GM12878 (cell line): ENCODE data around the gene LPGAT1. TPM values are rescaled to one million over a fixed set of nuclear protein-coding genes. Genes with fewer than 3 reads are reported as not detected.

Experiments
- ATAC-seq: fragments of 200-7000 bp; cut with Tn5 transposase; 3 replicates; pipeline ENCODE4 v1.9.1; 2020; ENCODE audit warnings: mild to moderate bottlenecking, moderate library complexity
- BruUV-seq: library from RNA; stranded (reverse); fragments of 400-500 nt; replicated peaks from 2 replicates; lab custom pipeline; 2021; lab: Mats Ljungman, UMichigan
- CTCF ChIA-PET: fragments of 300-600 bp; sonication (Branson Sonifier 250); formaldehyde crosslinking; extraction: SDS; loops from one replicate; lab custom pipeline; 2021; ENCODE audit warnings: inconsistent platforms; lab: Yijun Ruan, JAX
- POLR2A ChIA-PET: fragments of 350-600 bp; formaldehyde crosslinking; extraction: SDS; loops from one replicate; lab custom pipeline; 2021; ENCODE audit warnings: inconsistent platforms; lab: Charles Lee
- RAD21 ChIA-PET: fragments of 300-600 bp; sonication (Branson Sonifier 250); formaldehyde crosslinking; loops from one replicate; lab custom pipeline; 2023; ENCODE audit warnings: antibody characterized with exemption; ENCODE audit not compliant: unreplicated experiment; lab: Charles Lee
- SMC1A ChIA-PET: fragments of 300-600 bp; sonication (Branson Sonifier 250); formaldehyde crosslinking; loops from one replicate; lab custom pipeline; 2023; ENCODE audit not compliant: unreplicated experiment, uncharacterized antibody; lab: Charles Lee
- DNase-seq: peaks from one replicate; pipeline ENCODE4 v3.0.0-alpha.2; 2011; ENCODE audit warnings: low read depth, low spot score
- FAIRE-seq: peaks from 3 replicates; lab custom pipeline; 2011; peaks lifted over from hg19 to GRCh38; lab: Jason Lieb, UNC
- H2AFZ ChIP-seq: 2 replicates; pipeline ENCODE4 v1.6.0; 2011; ENCODE audit warnings: low read depth, low read length, control low read depth; ENCODE audit not compliant: control insufficient read depth
- H3K27ac ChIP-seq: 2 replicates; pipeline ENCODE4 v1.5.1; 2011; ENCODE audit warnings: control low read depth; ENCODE audit not compliant: control insufficient read depth, insufficient read depth
- H3K27me3 ChIP-seq, 2 experiments: replicated peaks in 1 of 2; 2 replicates each; pipeline versions ENCODE4 v1.6.0 to v1.6.1; 2011; ENCODE audit warnings: low read length in 1 of 2; ENCODE audit not compliant: control insufficient read depth in 2 of 2, insufficient read depth in 2 of 2
- H3K36me3 ChIP-seq, 2 experiments: 2 replicates each; pipeline ENCODE4 v1.5.1; 2011; ENCODE audit warnings: low read length in 1 of 2; ENCODE audit not compliant: control insufficient read depth in 2 of 2, insufficient read depth in 2 of 2
- H3K4me1 ChIP-seq: 2 replicates; pipeline ENCODE4 v1.6.1; 2011; ENCODE audit warnings: mild to moderate bottlenecking, low read length, moderate library complexity, mixed read lengths; ENCODE audit not compliant: control insufficient read depth, insufficient read depth
- H3K4me2 ChIP-seq: 2 replicates; pipeline ENCODE4 v1.6.0; 2011; ENCODE audit warnings: control low read depth; ENCODE audit not compliant: control insufficient read depth, insufficient read depth
- H3K4me3 ChIP-seq: fragments of 200-600 bp; sonication (generic); 2 replicates; pipeline ENCODE4 v1.5.1; 2016
- H3K79me2 ChIP-seq: 2 replicates; pipeline ENCODE4 v1.6.0; 2011; ENCODE audit warnings: low read length; ENCODE audit not compliant: control insufficient read depth, insufficient read depth
- H3K9ac ChIP-seq: 2 replicates; pipeline ENCODE4 v1.8.0; 2011; ENCODE audit warnings: low read length, control low read depth, mixed read lengths; ENCODE audit not compliant: control insufficient read depth, insufficient read depth
- H3K9me3 ChIP-seq: replicated peaks from 3 replicates; pipeline ENCODE4 v1.5.1; 2011; ENCODE audit warnings: mild to moderate bottlenecking, low read length; ENCODE audit not compliant: control insufficient read depth, insufficient read depth
- H4K20me1 ChIP-seq: 2 replicates; pipeline ENCODE4 v1.6.0; 2011; ENCODE audit not compliant: control insufficient read depth, insufficient read depth
- BRCA1 ChIP-seq: IDR thresholded peaks from 2 replicates; pipeline ENCODE4 v1.6.1; 2011; ENCODE audit warnings: low read depth, low read length, improper control_type of control experiment
- CBFB ChIP-seq: IDR thresholded peaks from 2 replicates; pipeline ENCODE4 v1.6.1; 2016; ENCODE audit warnings: antibody characterized with exemption, low read depth
- CEBPZ ChIP-seq: fragments of 150-350 bp; IDR thresholded peaks from 2 replicates; pipeline ENCODE4 v1.6.1; 2016; ENCODE audit warnings: low read depth, low read length
- FOXK2 ChIP-seq: fragments of 450-650 bp; IDR thresholded peaks from 2 replicates; pipeline ENCODE4 v1.6.1; 2017; ENCODE audit warnings: mild to moderate bottlenecking, moderate library complexity
- GABPA ChIP-seq: IDR thresholded peaks from 2 replicates; pipeline ENCODE4 v1.6.1; 2014; ENCODE audit warnings: antibody characterized with exemption, low read depth, mild to moderate bottlenecking, inconsistent platforms
- NR2C2 ChIP-seq: IDR thresholded peaks from 2 replicates; pipeline ENCODE4 v1.6.1; 2011; ENCODE audit warnings: borderline replicate concordance, low read depth; ENCODE audit not compliant: control insufficient read depth, insufficient read length
- SMAD5 ChIP-seq: IDR thresholded peaks from 2 replicates; pipeline ENCODE4 v1.6.1; 2016; ENCODE audit warnings: antibody characterized with exemption, low read depth
- SREBF2 ChIP-seq: IDR thresholded peaks from 2 replicates; pipeline ENCODE4 v1.6.1; 2012; ENCODE audit warnings: mild to moderate bottlenecking, low read length
- ZSCAN29 ChIP-seq: fragments of 450-650 bp; IDR thresholded peaks from 2 replicates; pipeline ENCODE4 v1.6.1; 2017; ENCODE audit warnings: mild to moderate bottlenecking, moderate library complexity
- WGBS: methylation state at CpG from one replicate; pipeline ENCODE4 v1.1.6; 2016; ENCODE audit warnings: low lambda C conversion rate; ENCODE audit not compliant: insufficient replicate concordance, insufficient coverage; ENCODE audit errors: missing lambda C conversion rate; 5-methylcytosine and 5-hydroxymethylcytosine counted together
- in situ Hi-C: fragments of 300-500 bp; cut with MboI; formaldehyde crosslinking; loops from 9 replicates; pipeline ENCODE4 v1.14.3; 2018; ENCODE audit warnings: mixed read lengths
- intact Hi-C: fragments of 100-400 bp; cut with micrococcal nuclease; formaldehyde crosslinking; loops from one replicate; pipeline ENCODE4 v1.14.2; 2022; ENCODE audit not compliant: unreplicated experiment
- polyA plus RNA-seq, 11 experiments: library from polyadenylated mRNA; depleted of rRNA in 4 of 11; unstranded in 6 of 11; stranded (reverse) in 5 of 11; fragments of >200 nt; fragmentation: Nextera tagmentation in 4 of 11; fragmentation: Illumina TruSeq in 1 of 11; extraction: Ambion mirVana in 4 of 11; extraction: Trizol in 1 of 11; gene quantifications; 1 replicate in 1 of 11; 2 replicates in 10 of 11; pipeline versions ENCODE4 v1.2.1 to v1.2.3, GENCODE V29; 2011 to 2016; ENCODE audit warnings: inconsistent platforms in 2 of 11, missing spikeins in 2 of 11, low read depth in 1 of 11
- total RNA-seq, 4 experiments: library from RNA; depleted of rRNA in 3 of 4; stranded (reverse); fragments of >200 nt in 3 of 4; fragmentation: Illumina TruSeq in 1 of 4; extraction: Trizol in 1 of 4; gene quantifications; 2 replicates each; pipeline versions ENCODE4 v1.2.1 to v1.2.3, GENCODE V29; 2013 to 2021

Gene LPGAT1
- total and polyA plus RNA-seq, 10 of the 15 experiments (the other 5 are each of a cell fraction or from before 2014, with no cell fraction given) = 5.8 to 40.6 (median 19.2) TPM

- TF ChIP-seq CEBPZ (no peak), SMAD5 (no peak)
- TF ChIP-seq, all 136 proteins: peak for 0
These were observed 14.0 kb downstream of the LPGAT1 start (continued) for GRCh38 chr1:211816586-211816985.

- CTCF ChIA-PET = interaction anchor here (1.3 to 1.5 kb wide), 2 partner anchors 14 to 221 kb away, joined by 4 to 5 read pairs; partner anchors contain the start of genes DTL and INTS7
- WGBS = 100% methylated on average over 1 of the region's 1 CpG
- intact Hi-C loops = no loop called here
These were observed 16.2 kb downstream of the LPGAT1 start for GRCh38 chr1:211814313-211814712.

More at GRCh38 chr1:211814313-211814712, 16.2 kb downstream of the LPGAT1 start:
- ATAC-seq (0 out of 3 replicates have a peak, but pooled peaks have one; percentile 27), DNase-seq (no peak), FAIRE-seq (no peak)
- Histone ChIP-seq H3K27ac (no peak overlapping the region), H3K27me3 (no peaks in the 10 kb centered on the region), H3K9ac (no peak overlapping the region), H3K4me2 (no peak overlapping the region), H3K36me3 (peaks cover 3 to 5% of the 10 kb centered on the region in 2 experiments; a peak in 3 of 4 replicates), H3K9me3 (no peaks in the 10 kb centered on the region; the same call in none of the 3 replicates), H3K4me1 (no peaks in the 10 kb centered on the region), H3K79me2 (peaks cover 19% of the 10 kb centered on the region), H2AFZ (no peak overlapping the region), H4K20me1 (no peaks in the 10 kb centered on the region), H3K4me3 (no peak overlapping the region)
- ChIA-PET SMC1A (interaction anchor here (0.8 to 2.6 kb wide), 7 partner anchors 9 to 221 kb away, joined by 3 to 9 read pairs (median 4); partner anchors contain the start of gene INTS7), POLR2A (interaction anchor here (0.7 kb wide), 1 partner anchor 48 kb away, joined by 3 read pairs; no protein-coding TSS in a partner anchor), RAD21 (interaction anchor here (0.6 kb wide), 1 partner anchor 10 kb away, joined by 3 read pairs; no protein-coding TSS in a partner anchor)
- TF ChIP-seq ZSCAN29 (no peak), BRCA1 (no peak), SREBF2 (no peak), CBFB (no peak), NR2C2 (no peak), FOXK2 (no peak), GABPA (no peak)
- BruUV-seq = no TSS peak
- in situ Hi-C loops = no loop called here
